H9 (cell line): ENCODE measurements around the gene SSBP1. TPM values are rescaled to one million over a fixed set of nuclear protein-coding genes. Genes with fewer than 3 reads are reported as not detected.

ENCODE experiments used
- DNase-seq: peaks from one replicate; pipeline ENCODE4 v3.0.0-alpha.2; 2017
- H2AFZ ChIP-seq: one replicate; pipeline ENCODE4 v1.6.1; 2013; ENCODE audit warnings: mild to moderate bottlenecking, low read length, control low read depth, moderate library complexity
- H2AK5ac ChIP-seq: 2 replicates; pipeline ENCODE4 v1.6.1; 2013; ENCODE audit warnings: low read length, control low read depth, mixed read lengths; ENCODE audit not compliant: insufficient read length
- H2BK120ac ChIP-seq: one replicate; pipeline ENCODE4 v1.6.1; 2013; ENCODE audit warnings: low read depth, mild to moderate bottlenecking, low read length, control low read depth, inconsistent platforms; ENCODE audit not compliant: poor library complexity, severe bottlenecking
- H2BK12ac ChIP-seq: 2 replicates; pipeline ENCODE4 v1.6.1; 2013; ENCODE audit warnings: low read length, control low read depth, mixed read lengths, low read depth; ENCODE audit not compliant: insufficient read length
- H2BK15ac ChIP-seq: 2 replicates; pipeline ENCODE4 v1.6.1; 2013; ENCODE audit warnings: low read depth, low read length, control low read depth
- H2BK20ac ChIP-seq: one replicate; pipeline ENCODE4 v1.6.1; 2013; ENCODE audit warnings: low read depth, mild to moderate bottlenecking, low read length, control low read depth, inconsistent platforms; ENCODE audit not compliant: poor library complexity, severe bottlenecking
- H2BK5ac ChIP-seq: 2 replicates; pipeline ENCODE4 v1.6.1; 2013; ENCODE audit warnings: low read length, control low read depth, mixed read lengths; ENCODE audit not compliant: insufficient read length
- H3K14ac ChIP-seq: 2 replicates; pipeline ENCODE4 v1.6.1; 2013; ENCODE audit warnings: low read length, control low read depth; ENCODE audit not compliant: insufficient read depth
- H3K18ac ChIP-seq: 2 replicates; pipeline ENCODE4 v1.6.1; 2013; ENCODE audit warnings: low read depth, mild to moderate bottlenecking, mixed read lengths, low read length, control low read depth; ENCODE audit not compliant: insufficient read length
- H3K23ac ChIP-seq: 2 replicates; pipeline ENCODE4 v1.6.1; 2013; ENCODE audit warnings: low read length, control low read depth, mixed read lengths, low read depth; ENCODE audit not compliant: insufficient read length
- H3K23me2 ChIP-seq: 2 replicates; pipeline ENCODE4 v1.6.1; 2013; ENCODE audit warnings: low read depth, mild to moderate bottlenecking, mixed read lengths, low read length, control low read depth; ENCODE audit not compliant: insufficient read length, poor library complexity, severe bottlenecking
- H3K27ac ChIP-seq: 2 replicates; pipeline ENCODE4 v1.5.1; 2013; ENCODE audit warnings: low read length, control low read depth, mixed read lengths, low read depth; ENCODE audit not compliant: insufficient read length
- H3K27me3 ChIP-seq: 2 replicates; pipeline ENCODE4 v1.6.1; 2013; ENCODE audit warnings: low read length, control low read depth, inconsistent platforms; ENCODE audit not compliant: insufficient read depth
- H3K4ac ChIP-seq: 2 replicates; pipeline ENCODE4 v1.6.1; 2013; ENCODE audit warnings: low read depth, mild to moderate bottlenecking, control low read depth, inconsistent platforms, low read length, moderate library complexity
- H3K4me1 ChIP-seq: 2 replicates; pipeline ENCODE4 v1.6.1; 2013; ENCODE audit warnings: low read length, control low read depth, inconsistent platforms; ENCODE audit not compliant: insufficient read depth
- H3K4me2 ChIP-seq: 2 replicates; pipeline ENCODE4 v1.6.1; 2013; ENCODE audit warnings: low read length, control low read depth, mixed read lengths; ENCODE audit not compliant: insufficient read length, insufficient read depth
- H3K56ac ChIP-seq: 2 replicates; pipeline ENCODE4 v1.6.1; 2013; ENCODE audit warnings: low read depth, mild to moderate bottlenecking, mixed read lengths, low read length, control low read depth; ENCODE audit not compliant: insufficient read length
- H3K79me1 ChIP-seq: 2 replicates; pipeline ENCODE4 v1.6.1; 2013; ENCODE audit warnings: low read depth, mild to moderate bottlenecking, moderate library complexity, low read length, control low read depth, inconsistent platforms; ENCODE audit not compliant: insufficient read depth, poor library complexity, severe bottlenecking
- H3K79me2 ChIP-seq: 2 replicates; pipeline ENCODE4 v1.6.1; 2013; ENCODE audit warnings: low read length, control low read depth, inconsistent platforms; ENCODE audit not compliant: insufficient read depth
- H3K9ac ChIP-seq: 2 replicates; pipeline ENCODE4 v1.6.1; 2013; ENCODE audit warnings: low read length, control low read depth, mixed read lengths; ENCODE audit not compliant: insufficient read length; ENCODE audit errors: extremely low read depth
- H3K9me3 ChIP-seq: one replicate; pipeline ENCODE4 v1.6.1; 2013; ENCODE audit warnings: low read depth, low read length, inconsistent platforms; ENCODE audit not compliant: control insufficient read depth
- H3T11ph ChIP-seq: one replicate; pipeline ENCODE4 v1.6.1; 2013; ENCODE audit warnings: mild to moderate bottlenecking, low read length, control low read depth, inconsistent platforms
- H4K20me1 ChIP-seq: one replicate; pipeline ENCODE4 v1.6.1; 2013; ENCODE audit not compliant: control insufficient read depth, insufficient read length, insufficient read depth
- H4K5ac ChIP-seq: 2 replicates; pipeline ENCODE4 v1.6.1; 2013; ENCODE audit warnings: low read depth, mild to moderate bottlenecking, mixed read lengths, low read length, control low read depth; ENCODE audit not compliant: insufficient read length
- H4K8ac ChIP-seq: replicated peaks from 2 replicates; pipeline ENCODE4 v1.6.1; 2013; ENCODE audit warnings: low read length, control low read depth, mixed read lengths, low read depth; ENCODE audit not compliant: insufficient read length
- H4K91ac ChIP-seq: 2 replicates; pipeline ENCODE4 v1.6.1; 2013; ENCODE audit warnings: low read depth, mild to moderate bottlenecking, moderate library complexity, mixed read lengths, low read length, control low read depth; ENCODE audit not compliant: insufficient read length
- H3K27ac Mint-ChIP-seq, 3 experiments: 2 replicates in 2 of 3; 3 replicates in 1 of 3; pipeline ENCODE4 v1.8.0; 2020 to 2021; ENCODE audit warnings: mixed read lengths in 3 of 3, mild to moderate bottlenecking in 1 of 3, moderate library complexity in 1 of 3
- H3K27me3 Mint-ChIP-seq: 2 replicates; pipeline ENCODE4 v1.8.0; 2021; ENCODE audit warnings: low read depth, mild to moderate bottlenecking, moderate library complexity, mixed read lengths
- H3K36me3 Mint-ChIP-seq, 3 experiments: 2 replicates in 2 of 3; 3 replicates in 1 of 3; pipeline ENCODE4 v1.8.0; 2020 to 2021; ENCODE audit warnings: low read depth in 3 of 3, mixed read lengths in 3 of 3; ENCODE audit not compliant: insufficient read depth in 1 of 3
- H3K4me1 Mint-ChIP-seq, 2 experiments: 2 replicates each; pipeline ENCODE4 v1.8.0; 2020; ENCODE audit warnings: mixed read lengths in 2 of 2
- H3K4me3 Mint-ChIP-seq, 2 experiments: 2 replicates in 1 of 2; 3 replicates in 1 of 2; pipeline ENCODE4 v1.8.0; 2020 to 2021; ENCODE audit warnings: mild to moderate bottlenecking in 2 of 2, mixed read lengths in 2 of 2, moderate library complexity in 1 of 2
- H3K9me3 Mint-ChIP-seq, 2 experiments: 2 replicates in 1 of 2; 3 replicates in 1 of 2; pipeline ENCODE4 v1.8.0; 2020; ENCODE audit warnings: mild to moderate bottlenecking in 2 of 2, mixed read lengths in 2 of 2, moderate library complexity in 1 of 2
- WGBS: extraction: QIAGEN DNeasy Blood & Tissue Kit; methylation state at CpG from one replicate; pipeline ENCODE4 v1.1.7; 2013; ENCODE audit warnings: missing lambda C conversion rate, low lambda C conversion rate, mixed read lengths; ENCODE audit not compliant: insufficient read length; ENCODE audit errors: extremely low coverage; 5-methylcytosine and 5-hydroxymethylcytosine counted together
- total RNA-seq: library from RNA; stranded (reverse); gene quantifications from 2 replicates; pipeline ENCODE4 v1.2.1, GENCODE V29; 2021
- TF ChIP-seq, protein P1 (sequence below): fragments of 200-600 bp; sonication (generic); conservative IDR thresholded peaks from 3 replicates; pipeline ENCODE4 v1.8.0; 2021; ENCODE audit warnings: antibody characterized with exemption, mild to moderate bottlenecking

Gene SSBP1
- total RNA-seq, 1 experiment from 2014 or later: 266 TPM

DNA sequence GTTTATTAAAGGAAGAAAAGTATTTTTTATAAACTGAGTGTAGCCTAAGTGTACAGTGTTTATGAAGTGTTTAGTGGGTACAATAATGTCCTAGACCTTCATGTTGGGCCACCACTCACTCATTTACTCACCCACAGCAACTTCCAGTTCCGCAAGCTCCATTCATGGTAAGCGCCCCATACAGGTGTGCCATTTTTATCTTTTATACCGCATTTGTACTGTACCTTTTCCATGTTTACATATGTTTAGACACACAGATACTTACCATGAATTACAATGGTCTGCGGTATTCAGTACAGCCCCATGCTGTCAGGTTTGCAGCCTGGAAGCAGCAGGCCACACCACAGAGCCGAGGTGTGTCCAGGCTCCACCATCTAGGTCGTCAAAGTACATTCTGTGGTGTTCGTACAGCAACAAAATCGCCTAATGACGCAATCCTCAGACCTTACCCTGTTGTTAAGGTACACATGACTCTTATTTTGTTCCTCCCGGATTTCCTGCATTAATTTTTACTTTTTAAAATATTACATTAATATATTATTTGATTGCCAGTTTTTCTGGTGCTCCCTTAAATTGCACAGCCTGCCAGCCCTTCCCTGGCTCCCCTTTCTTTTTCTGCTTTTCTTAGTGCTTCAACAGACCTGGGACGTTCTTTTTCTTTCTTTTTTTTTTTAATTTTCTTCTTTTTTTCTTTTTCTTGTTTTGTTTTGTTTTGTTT is 881 bp upstream of the SSBP1 start:
- Histone ChIP-seq H3K27me3 (no peaks in the 10 kb centered on the region), H3K18ac (no peak overlapping the region), H3T11ph (no peak overlapping the region), H3K23me2 (peaks cover 3% of the 10 kb centered on the region), H4K91ac (no peak overlapping the region), H3K4me1 (peaks cover 3% of the 10 kb centered on the region; the same call in 1 of the 2 replicates), H3K14ac (no peak overlapping the region), H3K4ac (no peak overlapping the region), H3K56ac (no peak overlapping the region), H2BK20ac (no peak overlapping the region), H4K5ac (no peak overlapping the region), H3K4me2 (peak overlapping the region; percentile 84), H4K8ac (no peak overlapping the region), H3K27ac (no peak overlapping the region), H2BK12ac (no peak overlapping the region), H2BK5ac (no peak overlapping the region), H4K20me1 (no peaks in the 10 kb centered on the region), H3K9ac (peak overlapping the region; percentile 28), H3K79me1 (peaks cover 8% of the 10 kb centered on the region), H2BK15ac (no peak overlapping the region), H2AK5ac (no peak overlapping the region), H3K79me2 (peaks cover 16% of the 10 kb centered on the region), H2AFZ (no peak overlapping the region), H3K23ac (no peak overlapping the region), H3K9me3 (no peaks in the 10 kb centered on the region), H2BK120ac (no peak overlapping the region)
- Mint-ChIP-seq H3K36me3 (peaks cover 22 to 32% (median 31%) of the 10 kb centered on the region in 3 experiments), H3K9me3 (peaks cover 0 to 2% of the 10 kb centered on the region in 2 experiments; a peak in 1 of 5 replicates), H3K4me1 (peaks cover 13 to 23% of the 10 kb centered on the region in 2 experiments), H3K27me3 (no peaks in the 10 kb centered on the region), H3K4me3 (peak overlapping the region; percentile 96 to 99), H3K27ac (peak overlapping the region; percentile 93 to 99 (median 99); a peak in 5 of 7 replicates)
- TF ChIP-seq, protein P1, sequence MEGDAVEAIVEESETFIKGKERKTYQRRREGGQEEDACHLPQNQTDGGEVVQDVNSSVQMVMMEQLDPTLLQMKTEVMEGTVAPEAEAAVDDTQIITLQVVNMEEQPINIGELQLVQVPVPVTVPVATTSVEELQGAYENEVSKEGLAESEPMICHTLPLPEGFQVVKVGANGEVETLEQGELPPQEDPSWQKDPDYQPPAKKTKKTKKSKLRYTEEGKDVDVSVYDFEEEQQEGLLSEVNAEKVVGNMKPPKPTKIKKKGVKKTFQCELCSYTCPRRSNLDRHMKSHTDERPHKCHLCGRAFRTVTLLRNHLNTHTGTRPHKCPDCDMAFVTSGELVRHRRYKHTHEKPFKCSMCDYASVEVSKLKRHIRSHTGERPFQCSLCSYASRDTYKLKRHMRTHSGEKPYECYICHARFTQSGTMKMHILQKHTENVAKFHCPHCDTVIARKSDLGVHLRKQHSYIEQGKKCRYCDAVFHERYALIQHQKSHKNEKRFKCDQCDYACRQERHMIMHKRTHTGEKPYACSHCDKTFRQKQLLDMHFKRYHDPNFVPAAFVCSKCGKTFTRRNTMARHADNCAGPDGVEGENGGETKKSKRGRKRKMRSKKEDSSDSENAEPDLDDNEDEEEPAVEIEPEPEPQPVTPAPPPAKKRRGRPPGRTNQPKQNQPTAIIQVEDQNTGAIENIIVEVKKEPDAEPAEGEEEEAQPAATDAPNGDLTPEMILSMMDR: no peak
- DNase-seq: no peak
- no CpG with 5 or more reads among the region's 11 CpGs for WGBS
